Stimulated activated naive CD4-positive, alpha-beta T cell (primary cell): ENCODE data around the gene KIF5C.

Experiments used
- DNase-seq, 6 experiments: peaks; one replicate each; lab custom pipeline; 2025; lab: John Stamatoyannopoulos, UW

KIF5C gene

GRCh38 chr2:148887350-148888002 lies 12.4 kb downstream of the KIF5C start:
- DNase-seq: no peak

DNA sequence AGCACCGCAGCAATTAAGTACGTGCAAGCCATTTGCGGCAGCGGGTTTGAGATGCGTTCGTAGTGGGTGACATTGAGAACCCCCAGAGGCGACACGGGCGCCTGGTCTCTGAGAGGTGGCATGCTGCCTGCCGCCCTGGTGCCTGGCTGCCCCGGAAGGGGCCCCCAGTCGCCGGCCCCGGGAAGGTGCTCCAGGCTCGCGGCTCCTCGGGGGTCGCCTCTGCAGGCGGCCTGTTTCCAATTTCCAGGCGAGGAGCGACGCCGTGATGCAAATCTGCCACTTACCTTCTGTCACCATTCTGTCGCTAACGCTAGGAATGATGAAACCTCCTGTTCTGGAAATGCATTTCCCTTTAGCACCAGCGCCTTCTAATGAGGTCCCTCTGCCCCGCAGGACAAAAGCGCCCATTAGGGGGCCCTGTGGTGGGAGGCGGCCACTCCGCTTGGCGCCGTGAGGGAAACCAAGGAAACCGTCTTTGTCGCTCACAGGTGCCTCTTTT lies 13.0 kb downstream of the KIF5C start:
- no peak for DNase-seq

GRCh38 chr2:148888986-148889385 lies 14.0 kb downstream of the KIF5C start:
- no peak for DNase-seq

- no peak for DNase-seq
These were observed 18.9 kb downstream of the KIF5C start for GRCh38 chr2:148893906-148894305.

- no peak for DNase-seq
These were observed 21.1 kb downstream of the KIF5C start for GRCh38 chr2:148896136-148896535.

- no peak for DNase-seq
These were observed 24.8 kb downstream of the KIF5C start for GRCh38 chr2:148899638-148900318.

DNA sequence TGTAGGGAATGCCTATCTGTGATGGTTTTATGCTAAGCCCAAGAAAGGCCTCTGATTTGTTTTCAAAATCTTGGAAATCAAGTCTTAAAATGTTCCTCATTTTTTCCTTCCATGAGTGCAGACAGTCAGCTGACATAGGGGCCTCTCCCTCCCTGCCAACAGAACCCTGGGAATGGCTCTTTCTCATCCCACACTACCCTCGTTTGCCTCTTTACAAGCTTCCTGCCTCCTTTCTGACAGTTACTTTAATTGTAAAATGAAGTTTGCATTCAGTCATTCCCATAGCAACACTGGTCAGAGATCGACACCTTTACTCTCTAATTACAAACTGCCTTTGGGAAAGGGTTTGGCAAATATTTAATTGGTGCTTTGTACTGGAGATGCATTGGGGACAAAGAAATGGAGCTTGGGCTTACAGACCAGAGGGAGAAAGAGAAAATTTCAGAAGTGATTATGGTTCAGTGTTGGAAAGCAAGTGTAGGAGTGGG lies 25.4 kb downstream of the KIF5C start:
- DNase-seq: no peak

GRCh38 chr2:148901142-148901541 lies 26.1 kb downstream of the KIF5C start:
- DNase-seq: no peak

DNA sequence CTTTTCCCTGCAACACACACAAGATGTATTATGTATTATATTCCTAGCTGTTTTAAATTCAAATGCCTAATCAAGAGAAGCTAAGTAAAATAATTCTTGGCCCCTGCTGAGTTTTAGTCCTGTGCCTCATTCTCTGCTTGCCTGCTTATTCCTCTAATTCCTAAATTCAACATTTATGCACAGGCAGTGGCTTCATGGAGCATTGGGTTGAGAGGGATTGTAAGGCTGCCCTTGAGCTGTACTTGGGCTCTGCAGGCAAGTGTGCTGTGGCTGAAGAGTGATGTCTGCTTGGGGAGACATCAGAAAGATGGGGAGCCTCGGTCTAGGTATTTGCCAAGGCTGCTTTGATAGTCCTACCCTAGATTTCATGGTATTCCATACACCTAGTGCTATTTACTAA lies 27.8 kb downstream of the KIF5C start:
- no peak for DNase-seq

GRCh38 chr2:148903294-148903693 lies 28.3 kb downstream of the KIF5C start:
- no peak for DNase-seq

DNA sequence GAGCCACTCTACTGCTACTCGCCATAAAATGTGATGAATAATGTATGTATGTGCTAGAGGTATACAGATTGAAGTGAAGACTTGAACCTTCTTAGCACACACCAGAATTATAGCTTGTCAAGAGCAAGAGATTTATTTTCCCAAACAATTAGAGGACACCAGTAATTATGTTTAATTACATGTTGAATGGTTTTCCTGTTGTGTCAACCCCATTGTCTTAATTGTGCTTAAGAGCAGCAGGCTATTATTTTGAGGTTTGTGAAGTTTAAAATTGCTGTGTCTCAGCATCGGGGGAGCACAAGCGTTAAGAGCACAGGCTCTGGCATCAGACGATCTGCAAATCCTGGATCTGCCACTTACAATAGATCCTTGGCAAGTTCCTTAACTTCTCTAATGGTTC lies 29.0 kb downstream of the KIF5C start:
- DNase-seq: no peak

DNA sequence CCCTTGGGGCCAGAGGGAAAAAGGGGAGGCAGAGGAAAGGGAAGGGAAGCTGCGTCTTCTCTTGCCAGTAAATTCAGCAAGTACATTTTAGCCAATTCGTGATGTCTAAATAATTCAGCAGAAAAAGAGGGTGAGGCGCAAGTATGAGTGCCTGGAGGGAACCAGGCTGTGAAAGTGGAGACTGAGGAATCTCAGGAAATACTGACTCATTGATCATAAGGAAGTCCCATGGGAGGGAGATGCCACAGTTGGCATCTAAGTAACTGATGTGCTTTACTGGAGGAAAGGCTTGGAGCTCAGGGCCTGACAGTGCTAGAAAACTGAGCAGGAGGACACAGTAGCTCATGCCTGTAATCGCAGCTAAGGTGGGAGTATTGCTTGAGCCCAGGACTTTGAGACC lies 31.1 kb downstream of the KIF5C start:
- DNase-seq: no peak

GRCh38 chr2:148907085-148907785 lies 32.2 kb downstream of the KIF5C start:
- DNase-seq: no peak

GRCh38 chr2:148909114-148909513 lies 34.1 kb downstream of the KIF5C start:
- no peak for DNase-seq

GRCh38 chr2:148913061-148913460 lies 38.0 kb downstream of the KIF5C start:
- no peak for DNase-seq

DNA sequence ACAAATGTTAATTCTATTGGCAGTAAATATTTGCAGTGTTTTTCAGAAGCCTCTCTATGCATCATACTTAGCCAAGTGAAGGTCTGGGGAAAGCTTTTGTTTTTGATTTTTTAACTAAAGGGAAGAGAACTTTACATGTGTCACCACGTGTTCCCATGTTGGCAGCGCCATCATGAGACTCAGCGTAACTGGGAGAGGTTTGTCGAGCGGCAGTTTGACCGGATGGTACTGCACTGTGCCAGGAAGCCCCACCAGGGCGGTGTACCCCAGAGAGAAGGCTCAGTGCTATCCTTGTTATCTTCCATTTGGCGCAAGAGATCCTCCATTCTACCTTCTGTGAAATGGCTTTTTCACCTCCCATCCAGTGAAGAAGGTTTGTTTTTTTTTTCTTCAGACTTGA lies 38.5 kb downstream of the KIF5C start:
- DNase-seq: no peak

DNA sequence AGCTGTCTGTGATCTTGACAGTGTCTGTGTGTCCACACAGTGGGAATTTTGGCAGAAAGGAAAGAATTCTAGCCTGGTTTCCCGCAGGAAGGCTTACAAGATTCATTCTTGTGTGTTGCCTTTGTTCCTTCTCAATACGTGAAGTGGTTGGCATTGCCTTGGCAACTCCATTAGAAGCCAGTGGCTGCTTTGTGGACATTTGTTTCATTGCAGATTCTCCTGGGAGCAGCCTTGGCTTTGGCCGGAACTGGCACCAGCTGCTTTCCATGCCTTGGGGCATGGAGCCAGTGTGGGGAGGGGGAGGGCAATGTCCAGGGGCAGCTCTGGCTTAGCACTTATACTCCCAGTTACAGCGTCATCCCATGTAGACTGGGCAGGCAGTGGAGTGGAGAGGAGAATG lies 39.4 kb downstream of the KIF5C start:
- DNase-seq: no peak

DNA sequence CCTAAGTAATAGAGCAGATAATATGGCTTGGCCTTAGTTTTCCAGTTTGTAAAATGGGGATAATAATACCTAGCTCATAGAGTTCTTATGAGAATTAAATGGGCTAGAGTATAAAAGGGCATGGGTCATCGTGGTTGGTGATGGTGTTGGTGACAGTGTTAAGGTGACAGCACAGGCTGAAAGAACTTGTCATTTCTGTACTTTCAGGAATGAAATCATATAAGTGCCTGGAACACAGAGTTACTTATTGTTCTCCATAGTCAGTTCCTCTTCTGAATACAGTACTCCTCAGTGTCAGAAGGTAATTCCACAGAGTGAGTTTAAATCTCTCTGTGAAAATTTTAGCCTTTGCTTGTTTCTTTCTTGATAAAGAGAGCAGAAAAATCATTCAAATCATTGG lies 42.4 kb downstream of the KIF5C start:
- DNase-seq: no peak

GRCh38 chr2:148918554-148918953 lies 43.5 kb downstream of the KIF5C start:
- no peak for DNase-seq

DNA sequence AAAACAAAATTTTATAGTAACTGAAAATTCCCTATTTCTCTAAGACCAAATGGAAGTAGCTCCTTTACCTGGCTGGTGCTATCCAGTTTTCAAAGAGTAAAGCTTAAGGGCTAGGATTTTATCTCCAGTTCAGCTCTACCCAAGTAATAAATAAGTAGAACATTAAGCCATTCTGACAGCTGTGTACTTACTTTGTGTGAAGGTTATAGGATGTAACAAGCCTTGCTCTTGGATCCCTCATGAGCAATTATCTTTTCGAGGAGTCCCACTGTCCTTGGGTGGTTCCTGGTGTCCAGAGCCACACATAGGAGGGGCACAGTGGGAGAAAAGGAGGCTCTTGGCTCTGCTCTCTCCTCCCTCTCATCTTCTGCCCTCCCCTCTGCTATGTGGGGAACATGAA lies 45.5 kb downstream of the KIF5C start:
- no peak for DNase-seq

- DNase-seq: no peak
These were observed 47.0 kb downstream of the KIF5C start for GRCh38 chr2:148922062-148922461.

- no peak for DNase-seq
These were observed 47.9 kb downstream of the KIF5C start for GRCh38 chr2:148922776-148923475.
